ENCODE results near the gene ICE2.
"Not testable (repeated sequence)": the region's sequence is repeated elsewhere in the genome, so short reads cannot be mapped to it uniquely, and the experiment has no call there.

- TF ChIP-seq POLR2A (IDR thresholded peaks at IDR 0.05; ENCODE audit: control extremely low read depth in 1 of 2, low read depth in 2 of 2, low read length in 2 of 2); BACH1 (IDR thresholded peaks at IDR 0.05; ENCODE audit: low read length); POU5F1 (IDR thresholded peaks at IDR 0.05; ENCODE audit: low read depth, low read length); CTCF (IDR thresholded peaks at IDR 0.05; ENCODE audit: control extremely low read depth in 1 of 3, insufficient read depth in 1 of 3, low read depth in 1 of 3, low read length in 3 of 3); JUND (IDR thresholded peaks at IDR 0.05; ENCODE audit: low read length); RFX5 (IDR thresholded peaks at IDR 0.05; ENCODE audit: borderline replicate concordance, low read depth, low read length); PHF8 (conservative IDR thresholded peaks at IDR 0.05; ENCODE audit: low read depth, low read length): not testable (repeated sequence)
Observed at GRCh38 chr15:60412807-60413206, 66.1 kb downstream of the ICE2 start.

Measured in H1 (cell line).